Upper lobe of right lung (tissue), 1 donor: Measurements from ENCODE around the gene CTRB1. TPM values are rescaled to one million over a fixed set of nuclear protein-coding genes. Genes with fewer than 3 reads are reported as not detected.

Source experiments
- ATAC-seq: fragments of 200-7000 bp; cut with Tn5 transposase; one replicate; pipeline ENCODE4 v1.9.1; 2020; ENCODE audit warnings: mild to moderate bottlenecking, moderate library complexity
- DNase-seq: peaks from one replicate; pipeline ENCODE4 v3.0.0-alpha.2; 2020
- H3K27ac ChIP-seq: fragments of 200-600 bp; one replicate; pipeline ENCODE4 v1.8.0; 2022
- H3K27me3 ChIP-seq: fragments of 200-600 bp; one replicate; pipeline ENCODE4 v1.8.0; 2022; ENCODE audit warnings: mild to moderate bottlenecking
- H3K36me3 ChIP-seq: fragments of 200-600 bp; one replicate; pipeline ENCODE4 v1.8.0; 2022
- H3K4me1 ChIP-seq: fragments of 200-600 bp; one replicate; pipeline ENCODE4 v1.8.0; 2022
- H3K4me3 ChIP-seq: fragments of 200-600 bp; one replicate; pipeline ENCODE4 v1.8.0; 2022; ENCODE audit warnings: mild to moderate bottlenecking
- H3K9me3 ChIP-seq: fragments of 200-600 bp; one replicate; pipeline ENCODE4 v1.8.0; 2022
- CTCF ChIP-seq: fragments of 200-600 bp; IDR thresholded peaks from one replicate; pipeline ENCODE4 v1.8.0; 2022; ENCODE audit warnings: antibody characterized with exemption
- intact Hi-C: fragments of 100-400 bp; cut with DNase I; formaldehyde crosslinking; loops from one replicate; pipeline ENCODE4 v1.11.0; 2022
- long read RNA-seq: library from polyadenylated mRNA; unstranded; transcript quantifications from one replicate; pipeline ENCODE4 v2.0.0, GENCODE V29; 2021
- total RNA-seq: library from RNA; stranded (reverse); fragmentation: NEBNext Ultra II Directional; extraction: Animal tissue kit (Norgen Biotek cat#: 25700); gene quantifications from one replicate; pipeline ENCODE4 v1.2.1, GENCODE V29; 2021
- donor health status: DM: no; HTN: yes; CAD: no; lungs with severe emphysema.

CTRB1 gene
- not detected for total RNA-seq
- long read RNA-seq = 0 reads

- Histone ChIP-seq H3K9me3 (no peaks in the 10 kb centered on the region), H3K36me3 (no peaks in the 10 kb centered on the region), H3K27me3 (no peaks in the 10 kb centered on the region), H3K4me3 (peak within 1 kb of the TSS; percentile 2), H3K4me1 (no peaks in the 10 kb centered on the region), H3K27ac (no peak within 1 kb of the TSS)
- no peak for TF ChIP-seq CTCF
- intact Hi-C loops = no loop called here
- ATAC-seq = no peak
- no peak for DNase-seq
Measured at GRCh38 chr16:75218256-75219076, at the start of gene CTRB1. TSS of gene CTRB1 (plus strand) at chr16:75218988. CDS start at chr16:75219008, 20 bp downstream.

GRCh38 chr16:75169899-75170405 is 48.8 kb upstream of the CTRB1 start:
- Histone ChIP-seq H3K9me3 (peaks cover 26% of the 10 kb centered on the region), H3K27ac (no peak overlapping the region), H3K27me3 (no peaks in the 10 kb centered on the region), H3K36me3 (peaks cover 26% of the 10 kb centered on the region), H3K4me1 (no peaks in the 10 kb centered on the region), H3K4me3 (no peak overlapping the region)
- TF ChIP-seq CTCF = no peak
- DNase-seq (no peak), ATAC-seq (no peak)
- intact Hi-C loops = no loop called here

GRCh38 chr16:75172578-75172977 is 46.2 kb upstream of the CTRB1 start:
- peaks cover 15% of the 10 kb centered on the region for H3K36me3 ChIP-seq
- ATAC-seq = no peak
- H3K27ac ChIP-seq = no peak overlapping the region
- H3K27me3 ChIP-seq = no peaks in the 10 kb centered on the region
- DNase-seq = no peak
- no peak for TF ChIP-seq CTCF
- H3K4me1 ChIP-seq = no peaks in the 10 kb centered on the region
- no peak overlapping the region for H3K4me3 ChIP-seq
- peaks cover 32% of the 10 kb centered on the region for H3K9me3 ChIP-seq
- intact Hi-C loops = no loop called here

- ATAC-seq (peak; percentile 28), DNase-seq (no peak)
- Histone ChIP-seq H3K27me3 (no peaks in the 10 kb centered on the region), H3K9me3 (peaks cover 22% of the 10 kb centered on the region), H3K4me3 (no peak overlapping the region), H3K27ac (no peak overlapping the region), H3K4me1 (no peaks in the 10 kb centered on the region), H3K36me3 (no peaks in the 10 kb centered on the region)
- intact Hi-C loops = no loop called here
- TF ChIP-seq CTCF = no peak
Measured at GRCh38 chr16:75175074-75175473, 43.7 kb upstream of the CTRB1 start.

- Histone ChIP-seq H3K9me3 (peaks cover 11% of the 10 kb centered on the region), H3K4me3 (no peak overlapping the region)
- intact Hi-C loops = no loop called here
Measured at GRCh38 chr16:75176926-75177325, 41.9 kb upstream of the CTRB1 start.

More at GRCh38 chr16:75176926-75177325, 41.9 kb upstream of the CTRB1 start:
- Histone ChIP-seq H3K27ac (no peak overlapping the region), H3K27me3 (no peaks in the 10 kb centered on the region), H3K36me3 (no peaks in the 10 kb centered on the region), H3K4me1 (no peaks in the 10 kb centered on the region)
- no peak for ATAC-seq
- DNase-seq = no peak
- TF ChIP-seq CTCF = no peak
